K562 (cell line): ENCODE results near the gene TNIP1. TPM values are rescaled to one million over a fixed set of nuclear protein-coding genes. Genes with fewer than 3 reads are reported as not detected.

ENCODE experiments used
- ATAC-seq: fragments of 200-7000 bp; cut with Tn5 transposase; 3 replicates; pipeline ENCODE4 v1.9.1; 2020; ENCODE audit warnings: moderate library complexity
- BruUV-seq: library from RNA; stranded (reverse); fragments of 400-500 nt; replicated peaks from 2 replicates; lab custom pipeline; 2021; lab: Mats Ljungman, UMichigan
- CTCF ChIA-PET: fragments of 300-600 bp; formaldehyde crosslinking; extraction: SDS; loops from one replicate; lab custom pipeline; 2021; ENCODE audit warnings: low intra/inter-chr PET ratio; lab: Yijun Ruan, JAX
- POLR2A ChIA-PET: fragments of 300-600, 350-650 bp; sonication (Branson Sonifier 250); formaldehyde crosslinking; extraction: SDS; loops from one replicate; lab custom pipeline; 2021; ENCODE audit warnings: antibody characterized with exemption, inconsistent platforms; lab: Yijun Ruan, JAX
- DNase-seq, 4 experiments: peaks; one replicate each; pipeline versions ENCODE4 v3.0.0 to v3.0.0-alpha.2; 2011 to 2018; ENCODE audit warnings: low spot score in 3 of 4, mixed read lengths in 3 of 4; ENCODE audit errors: extremely low read depth in 1 of 4
- FAIRE-seq: peaks from 2 replicates; lab custom pipeline; 2011; peaks lifted over from hg19 to GRCh38; lab: Jason Lieb, UNC
- H2AFZ ChIP-seq: 2 replicates; pipeline ENCODE4 v1.6.0; 2011; ENCODE audit warnings: low read depth, low read length, control low read depth, inconsistent platforms
- H3K27ac ChIP-seq: fragments of 200-600 bp; 3 replicates; pipeline ENCODE4 v1.8.0; 2011; ENCODE audit warnings: low read depth, mild to moderate bottlenecking, control low read depth, inconsistent platforms, low read length, moderate library complexity, mixed read lengths; ENCODE audit errors: extremely low read depth
- H3K27me3 ChIP-seq, 2 experiments: fragments of 300-600 bp in 1 of 2; 2 replicates in 1 of 2; 3 replicates in 1 of 2; pipeline versions ENCODE4 v1.6.0 to v1.8.0; 2011; ENCODE audit warnings: inconsistent platforms in 2 of 2, low read length in 2 of 2, mild to moderate bottlenecking in 1 of 2, mixed read lengths in 1 of 2, moderate library complexity in 1 of 2; ENCODE audit not compliant: control insufficient read depth in 2 of 2, insufficient read depth in 2 of 2
- H3K36me3 ChIP-seq: fragments of 300-600 bp; 3 replicates; pipeline ENCODE4 v1.8.0; 2011; ENCODE audit warnings: mild to moderate bottlenecking, low read length, inconsistent platforms; ENCODE audit not compliant: control insufficient read depth, insufficient read depth
- H3K4me1 ChIP-seq, 2 experiments: fragments of 200-600 bp in 1 of 2; replicated peaks in 1 of 2; 2 replicates in 1 of 2; 3 replicates in 1 of 2; pipeline versions ENCODE4 v1.5.1 to v1.8.0; 2011; ENCODE audit warnings: inconsistent platforms in 2 of 2, low read length in 2 of 2, mild to moderate bottlenecking in 1 of 2, mixed read lengths in 1 of 2, moderate library complexity in 1 of 2; ENCODE audit not compliant: control insufficient read depth in 2 of 2, insufficient read depth in 2 of 2
- H3K4me2 ChIP-seq: 2 replicates; pipeline ENCODE4 v1.6.1; 2011; ENCODE audit warnings: low read length, control low read depth, inconsistent platforms, mixed read lengths; ENCODE audit not compliant: insufficient read depth
- H3K4me3 ChIP-seq: fragments of 200-600 bp; sonication (generic), shearing (Covaris generic); 2 replicates; pipeline ENCODE4 v1.5.1; 2016; ENCODE audit warnings: control low read depth, inconsistent platforms
- H3K79me2 ChIP-seq: fragments of 200-600 bp; 3 replicates; pipeline ENCODE4 v1.8.0; 2011; ENCODE audit warnings: low read length, inconsistent platforms; ENCODE audit not compliant: control insufficient read depth, insufficient read depth
- H3K9ac ChIP-seq, 2 experiments: 2 replicates each; pipeline versions ENCODE4 v1.6.0 to v1.6.1; 2011; ENCODE audit warnings: low read depth in 2 of 2, low read length in 2 of 2, control low read depth in 1 of 2, inconsistent platforms in 1 of 2, mild to moderate bottlenecking in 1 of 2, mixed read lengths in 1 of 2; ENCODE audit not compliant: insufficient read depth in 1 of 2
- H3K9me1 ChIP-seq: one replicate; pipeline ENCODE4 v1.6.0; 2011; ENCODE audit warnings: inconsistent platforms, mild to moderate bottlenecking, low read length, moderate library complexity; ENCODE audit not compliant: control insufficient read depth, insufficient read depth
- H3K9me3 ChIP-seq: replicated peaks from 2 replicates; pipeline ENCODE4 v1.5.1; 2011; ENCODE audit warnings: low read depth, low read length, inconsistent platforms; ENCODE audit not compliant: control insufficient read depth, insufficient read depth
- H4K20me1 ChIP-seq: replicated peaks from 2 replicates; pipeline ENCODE4 v1.6.1; 2011; ENCODE audit warnings: low read length, inconsistent platforms, mixed read lengths; ENCODE audit not compliant: control insufficient read depth, insufficient read depth
- BHLHE40 ChIP-seq: IDR thresholded peaks from 2 replicates; pipeline ENCODE4 v1.6.1; 2011; ENCODE audit warnings: low read length, improper control_type of control experiment
- CCNT2 ChIP-seq: IDR thresholded peaks from 2 replicates; pipeline ENCODE4 v1.6.1; 2011; ENCODE audit warnings: borderline replicate concordance, low read depth, mild to moderate bottlenecking, moderate library complexity, mixed read lengths, low read length; ENCODE audit not compliant: insufficient read length; ENCODE audit errors: extremely low read depth
- DMBX1 ChIP-seq: fragments of 250-450 bp; sonication (Bioruptor Pico); IDR thresholded peaks from 2 replicates; pipeline ENCODE4 v1.8.0; 2022; ENCODE audit warnings: inconsistent platforms, mild to moderate bottlenecking, moderate library complexity, borderline replicate concordance
- ELK1 ChIP-seq: sonication (generic); formaldehyde crosslinking; IDR thresholded peaks from 2 replicates; pipeline ENCODE4 v1.8.1; 2022; ENCODE audit warnings: missing genetic modification reagents
- HNRNPL ChIP-seq: fragments of 200-400 bp; formaldehyde crosslinking; IDR thresholded peaks from 2 replicates; pipeline ENCODE4 v1.6.1; 2017; ENCODE audit warnings: low read depth, mild to moderate bottlenecking, low read length
- SMC3 ChIP-seq: conservative IDR thresholded peaks from 2 replicates; pipeline ENCODE4 v1.6.1; 2011; ENCODE audit warnings: low read depth, low read length, improper control_type of control experiment; ENCODE audit not compliant: insufficient read depth
- TARDBP ChIP-seq: fragments of 450-650 bp; IDR thresholded peaks from 2 replicates; pipeline ENCODE4 v1.6.1; 2016
- ZBTB26 ChIP-seq: fragments of 450-650 bp; formaldehyde crosslinking; IDR thresholded peaks from 2 replicates; pipeline ENCODE4 v1.4.0; 2022; ENCODE audit warnings: missing genetic modification characterization
- ZNF23 ChIP-seq: fragments of 250-450 bp; sonication (Bioruptor Pico); IDR thresholded peaks from 2 replicates; pipeline ENCODE4 v1.4.0; 2020; ENCODE audit warnings: mild to moderate bottlenecking
- ZNF668 ChIP-seq: fragments of 250-450 bp; sonication (Bioruptor Pico); IDR thresholded peaks from 2 replicates; pipeline ENCODE4 v1.8.0; 2022; ENCODE audit warnings: mild to moderate bottlenecking, inconsistent platforms
- WGBS: fragments of 100-300 bp; shearing (Covaris generic); methylation state at CpG from one replicate; pipeline ENCODE4 v1.1.6; 2016; ENCODE audit warnings: low coverage, mixed read lengths; ENCODE audit not compliant: insufficient coverage; ENCODE audit errors: missing lambda C conversion rate; 5-methylcytosine and 5-hydroxymethylcytosine counted together
- in situ Hi-C: fragments of 300-500 bp; cut with MboI; formaldehyde crosslinking; loops from 4 replicates; pipeline ENCODE4 v1.15.0; 2018; ENCODE audit warnings: inconsistent platforms, mixed read lengths
- intact Hi-C: fragments of 100-400 bp; cut with micrococcal nuclease; formaldehyde crosslinking; loops from 2 replicates; pipeline ENCODE4 v1.14.2; 2022
- polyA plus RNA-seq, 8 experiments: library from polyadenylated mRNA; depleted of rRNA in 4 of 8; stranded (reverse) in 5 of 8; unstranded in 3 of 8; fragments of >200 nt; fragmentation: Nextera tagmentation in 2 of 8; fragmentation: Illumina TruSeq in 1 of 8; extraction: Ambion mirVana in 2 of 8; extraction: Trizol in 1 of 8; gene quantifications; 2 replicates each; pipeline versions ENCODE4 v1.2.1 to v1.2.3, GENCODE V29; 2011 to 2014; ENCODE audit warnings: inconsistent platforms in 1 of 8, missing spikeins in 1 of 8
- total RNA-seq, 7 experiments: library from RNA; depleted of rRNA in 6 of 7; stranded (reverse); fragments of >200 nt in 6 of 7; fragmentation: Illumina TruSeq in 2 of 7; extraction: Trizol in 2 of 7; gene quantifications; 2 replicates each; pipeline versions ENCODE4 v1.2.1 to v1.2.3, GENCODE V29; 2011 to 2021; ENCODE audit warnings: low replicate concordance in 1 of 7

Gene TNIP1
- total and polyA plus RNA-seq, 9 of the 15 experiments (the other 6 are each of a cell fraction or from before 2014, with no cell fraction given) = 0.46 to 41.0 (median 24.6) TPM

- Histone ChIP-seq H3K9ac (peak overlapping the region in 1 of 2 experiments; percentile 39; a peak in 2 of 4 replicates), H3K79me2 (no peaks in the 10 kb centered on the region), H2AFZ (no peak overlapping the region), H3K36me3 (peaks cover 75% of the 10 kb centered on the region), H4K20me1 (no peaks in the 10 kb centered on the region), H3K4me1 (peaks cover 0 to 4% of the 10 kb centered on the region in 2 experiments; a peak in 1 of 5 replicates), H3K4me3 (no peak overlapping the region), H3K9me3 (no peaks in the 10 kb centered on the region), H3K27me3 (no peaks in the 10 kb centered on the region), H3K4me2 (no peak overlapping the region), H3K27ac (no peak overlapping the region), H3K9me1 (no peaks in the 10 kb centered on the region)
- intact Hi-C loops = no loop called here
- POLR2A ChIA-PET = interaction anchor here (0.7 to 1.4 kb wide), 2 partner anchors 12 to 73 kb away, joined by 3 to 4 read pairs; no protein-coding TSS in a partner anchor
- no peak for DNase-seq
- no peak for ATAC-seq
- FAIRE-seq = no peak
- WGBS = 91% methylated on average over 12 of the region's 12 CpGs
- TF ChIP-seq TARDBP (no peak), HNRNPL (no peak), ZNF23 (CRISPR knock-in tag) (no peak), SMC3 (no peak), CCNT2 (no peak), ELK1 (CRISPR knock-in tag) (no peak), DMBX1 (no peak), ZBTB26 (CRISPR knock-in tag) (no peak), ZNF668 (CRISPR knock-in tag) (no peak), BHLHE40 (no peak)
- in situ Hi-C loops = no loop called here
- no TSS peak for BruUV-seq
- CTCF ChIA-PET = no interaction called here
Measured at GRCh38 chr5:151042453-151043093, 38.3 kb downstream of the TNIP1 start.
